ENCODE data around the gene FCRL5.

- TF ChIP-seq SREBF2 (IDR thresholded peaks at IDR 0.05; ENCODE audit: low read length) (no peak), IKZF2 (IDR thresholded peaks at IDR 0.05) (no peak), CHD1 (IDR thresholded peaks at IDR 0.05; ENCODE audit: low read depth, low read length) (no peak), ATF3 (IDR thresholded peaks at IDR 0.05; ENCODE audit: borderline replicate concordance, extremely low read depth, low read depth, low read length) (no peak)
Observed at GRCh38 chr1:157509546-157510232, 42.6 kb downstream of the FCRL5 start.

Measured in GM12878 (cell line).